Measurements from ENCODE around the gene PATE1.

The PATE1 gene

GRCh38 chr11:125797641-125798040 lies 51.6 kb downstream of the PATE1 start:
- no peak for DNase-seq

Data from NCI-H2171 (cell line).